GM19463 (cell line): Measurements from ENCODE around the gene IFNL4.
"Not testable (repeated sequence)": the region's sequence is repeated elsewhere in the genome, so short reads cannot be mapped to it uniquely, and the experiment has no call there.

Source experiments
- ATAC-seq: cut with Tn5 transposase; IDR thresholded peaks from one replicate; pipeline ENCODE4 v1.9.1; 2021; ENCODE audit warnings: mild to moderate bottlenecking, moderate library complexity; ENCODE audit not compliant: unreplicated experiment

The IFNL4 gene

GRCh38 chr19:39248806-39249205 lies at the start of gene IFNL4:
IFNL4 (minus strand) TSS chr19:39248856.
- no peak for ATAC-seq

GRCh38 chr19:39297931-39298634 lies 49.4 kb upstream of the IFNL4 start:
- ATAC-seq: no peak

- ATAC-seq: no peak
Observed at GRCh38 chr19:39296906-39297305, 48.2 kb upstream of the IFNL4 start.

DNA sequence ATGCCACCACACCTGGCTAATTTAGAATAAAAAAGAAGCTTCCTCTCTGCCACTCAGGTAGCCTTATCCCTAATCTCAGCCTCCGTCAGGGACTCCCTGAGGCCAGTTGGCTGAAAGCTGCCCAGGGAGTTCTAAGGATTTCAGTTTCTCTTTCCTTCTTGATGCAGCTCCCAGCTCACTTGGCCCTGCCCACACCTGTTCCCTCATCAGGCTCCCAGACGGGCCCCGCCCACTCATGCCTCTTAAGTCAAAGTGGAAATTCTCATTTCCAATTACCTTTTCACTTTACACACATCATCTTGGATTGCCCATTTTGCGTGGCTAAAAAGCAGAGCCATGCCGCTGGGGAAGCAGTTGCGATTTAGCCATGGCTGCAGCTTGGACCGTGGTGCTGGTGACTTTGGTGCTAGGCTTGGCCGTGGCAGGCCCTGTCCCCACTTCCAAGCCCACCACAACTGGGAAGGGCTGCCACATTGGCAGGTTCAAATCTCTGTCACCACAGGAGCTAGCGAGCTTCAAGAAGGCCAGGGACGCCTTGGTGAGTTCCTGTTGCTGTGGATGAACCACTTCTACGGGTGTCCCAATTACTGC lies 47.5 kb upstream of the IFNL4 start, which contains the start of gene IFNL1:
Gene IFNL1, plus strand, starts transcription at position 353 of the 591 bp plus-strand sequence. Its CDS starts 15 bp downstream, at position 368.
- ATAC-seq: no peak

DNA sequence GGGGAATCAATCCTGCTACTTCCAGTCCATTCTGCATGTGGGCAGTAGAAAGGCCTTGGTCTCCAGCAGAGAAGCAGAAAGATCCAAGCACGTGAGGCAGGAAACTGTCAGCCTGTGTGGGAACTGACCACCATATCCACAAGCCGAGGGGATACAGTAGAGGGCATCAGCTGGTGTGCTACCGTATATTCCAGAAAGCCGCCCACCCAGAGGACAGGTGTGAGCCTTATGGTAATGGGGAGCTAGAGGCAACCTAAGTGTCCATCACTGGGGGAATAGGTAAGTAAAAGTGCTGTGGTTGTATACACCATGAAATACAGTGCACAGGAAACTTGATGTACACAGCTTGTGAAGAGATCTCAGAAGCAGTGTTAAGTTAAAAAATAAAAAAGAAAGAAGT lies 44.7 kb upstream of the IFNL4 start:
- no peak for ATAC-seq

DNA sequence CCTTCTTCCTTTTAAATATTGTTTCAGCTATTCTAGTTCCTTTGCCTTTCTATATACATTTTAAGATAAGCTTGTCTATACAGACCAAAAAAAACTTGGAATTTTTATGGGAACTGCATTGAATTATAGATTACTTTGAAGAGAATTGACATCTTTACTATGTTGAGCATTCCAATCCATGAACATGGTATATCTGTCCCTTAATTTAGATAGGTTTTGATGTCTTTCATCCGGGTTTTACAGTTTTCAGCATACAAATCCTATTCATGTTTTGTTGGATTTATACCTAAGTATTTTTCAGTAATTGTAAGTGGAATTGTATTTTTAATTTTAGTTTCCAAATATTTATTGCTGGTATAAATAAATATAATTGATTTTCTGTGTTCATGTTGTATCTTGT lies 35.4 kb upstream of the IFNL4 start:
- no peak for ATAC-seq

DNA sequence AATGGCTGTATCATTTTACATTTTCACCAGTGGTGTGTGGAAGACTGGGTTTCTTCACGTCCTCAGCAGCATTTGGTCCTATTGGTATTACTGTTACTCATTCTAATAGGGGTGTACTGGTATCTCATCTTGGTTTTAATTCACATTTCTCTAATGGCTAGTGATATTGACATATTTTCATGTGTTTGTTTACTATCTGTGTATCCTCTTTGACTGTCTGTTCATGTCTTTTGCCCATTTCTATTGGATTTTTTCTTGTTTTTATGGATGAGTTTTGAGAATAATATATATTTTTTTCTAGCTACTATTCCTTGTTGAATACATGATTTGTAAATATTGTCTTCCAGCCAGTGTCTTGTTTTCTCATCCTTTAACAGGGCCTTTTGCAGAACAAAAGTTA lies 33.4 kb upstream of the IFNL4 start:
- ATAC-seq: no peak

- ATAC-seq: no peak
Observed at GRCh38 chr19:39277598-39277997, 28.9 kb upstream of the IFNL4 start.

DNA sequence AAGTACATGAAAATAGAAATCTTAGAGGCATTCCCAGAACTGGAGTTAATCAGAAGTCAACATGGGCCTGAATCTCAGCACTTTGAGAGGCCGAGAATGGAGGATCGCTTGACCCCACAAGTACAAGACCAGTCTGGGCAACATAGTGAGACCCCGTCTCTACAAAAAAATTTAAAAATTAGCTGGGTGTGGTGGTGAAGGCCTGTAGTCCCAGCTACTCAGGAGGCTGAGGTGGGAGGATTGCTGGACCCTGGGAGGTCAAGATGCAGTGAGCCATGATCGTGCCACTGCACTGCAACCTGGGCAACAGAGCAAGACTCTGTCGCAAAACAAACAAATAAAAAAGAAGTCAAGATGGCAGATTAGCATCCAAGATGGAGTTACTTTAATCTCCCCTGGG lies 28.1 kb upstream of the IFNL4 start:
- ATAC-seq: no peak

DNA sequence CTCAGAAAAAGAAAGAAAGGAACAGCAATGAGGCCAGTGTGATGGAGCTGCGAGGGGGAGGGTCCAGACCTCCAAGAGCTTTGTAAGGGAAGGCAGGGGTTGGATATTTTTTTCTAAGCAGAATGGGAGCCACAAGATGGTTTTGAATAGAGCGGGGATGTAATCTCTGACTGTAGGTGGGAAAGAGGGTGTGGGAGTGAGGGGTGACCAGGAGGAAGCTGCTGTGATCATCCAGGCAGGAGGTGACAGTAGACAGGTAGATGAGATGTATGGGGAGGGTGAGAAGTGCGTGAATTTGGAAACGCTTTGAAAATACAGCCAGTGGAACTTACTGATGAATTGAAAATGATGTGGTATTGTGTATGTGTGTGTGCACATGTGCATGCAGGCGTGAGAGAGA lies 26.9 kb upstream of the IFNL4 start:
- ATAC-seq: no peak

DNA sequence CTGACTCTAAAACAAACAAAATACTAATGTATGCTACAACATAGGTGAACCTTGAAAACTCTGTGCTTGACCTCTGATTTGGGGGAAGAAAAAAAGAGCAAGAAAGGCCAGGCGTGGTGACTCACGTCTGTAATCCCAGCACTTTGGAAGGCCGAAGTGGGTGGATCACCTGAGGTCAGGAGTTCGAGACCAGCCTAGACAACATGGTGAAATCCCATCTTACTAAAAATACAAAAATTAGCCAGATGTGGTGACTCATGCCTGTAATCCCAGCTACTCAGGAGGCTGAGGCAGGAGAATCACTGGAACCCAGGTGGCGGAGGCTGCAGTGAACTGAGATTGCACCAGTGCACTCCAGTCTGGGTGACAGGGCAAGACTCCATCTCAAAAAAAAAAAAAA lies 25.2 kb upstream of the IFNL4 start:
- ATAC-seq: not testable (repeated sequence)

DNA sequence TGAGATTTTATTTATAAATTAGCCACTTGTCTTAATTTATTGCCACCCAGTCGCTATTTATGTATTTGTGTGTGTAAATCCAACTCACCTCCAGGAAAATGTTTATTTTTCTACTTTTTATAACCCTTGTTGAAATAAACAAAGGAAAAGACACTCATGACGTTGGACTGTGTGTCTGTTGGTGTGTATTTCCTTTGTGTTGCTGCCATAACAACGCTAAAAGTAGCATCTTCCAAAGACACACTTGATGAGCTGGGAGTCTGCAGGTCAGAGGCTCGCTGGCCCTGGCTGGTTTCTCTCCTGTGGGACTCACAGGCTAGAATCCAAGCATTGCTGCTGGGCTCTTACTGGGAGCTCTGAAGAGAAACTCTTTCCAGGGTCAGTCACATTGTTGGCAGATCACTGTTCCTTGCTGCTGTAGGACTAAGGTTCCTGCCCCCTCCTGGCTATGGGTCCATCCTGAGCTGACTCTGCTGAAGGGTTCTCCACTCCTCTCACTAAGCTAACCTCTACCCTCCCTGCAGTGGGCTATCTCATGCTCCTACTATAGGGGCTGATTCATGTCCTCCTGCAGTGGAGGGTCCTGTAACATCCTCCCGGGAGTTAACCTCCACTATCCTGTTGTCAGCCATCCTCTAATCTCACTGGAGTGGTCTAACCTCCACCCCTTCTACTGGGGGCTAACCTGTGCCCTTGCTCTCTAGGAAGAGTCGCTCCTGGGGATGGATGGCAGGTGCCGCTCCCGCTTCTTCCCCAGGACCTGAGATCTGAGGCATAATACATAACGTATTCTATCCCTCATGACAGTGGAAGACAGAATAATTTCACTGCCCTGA lies 21.6 kb upstream of the IFNL4 start:
- no peak for ATAC-seq

- not testable (repeated sequence) for ATAC-seq
Observed at GRCh38 chr19:39269369-39269768, 20.7 kb upstream of the IFNL4 start.

GRCh38 chr19:39268531-39269223 lies 20.0 kb upstream of the IFNL4 start:
- ATAC-seq: not testable (repeated sequence)

- ATAC-seq: not testable (repeated sequence)
Observed at GRCh38 chr19:39268085-39268484, 19.4 kb upstream of the IFNL4 start, which contains the start of gene IFNL2. IFNL2 (plus strand) TSS chr19:39268396; CDS start chr19:39268569, 173 bp downstream.

DNA sequence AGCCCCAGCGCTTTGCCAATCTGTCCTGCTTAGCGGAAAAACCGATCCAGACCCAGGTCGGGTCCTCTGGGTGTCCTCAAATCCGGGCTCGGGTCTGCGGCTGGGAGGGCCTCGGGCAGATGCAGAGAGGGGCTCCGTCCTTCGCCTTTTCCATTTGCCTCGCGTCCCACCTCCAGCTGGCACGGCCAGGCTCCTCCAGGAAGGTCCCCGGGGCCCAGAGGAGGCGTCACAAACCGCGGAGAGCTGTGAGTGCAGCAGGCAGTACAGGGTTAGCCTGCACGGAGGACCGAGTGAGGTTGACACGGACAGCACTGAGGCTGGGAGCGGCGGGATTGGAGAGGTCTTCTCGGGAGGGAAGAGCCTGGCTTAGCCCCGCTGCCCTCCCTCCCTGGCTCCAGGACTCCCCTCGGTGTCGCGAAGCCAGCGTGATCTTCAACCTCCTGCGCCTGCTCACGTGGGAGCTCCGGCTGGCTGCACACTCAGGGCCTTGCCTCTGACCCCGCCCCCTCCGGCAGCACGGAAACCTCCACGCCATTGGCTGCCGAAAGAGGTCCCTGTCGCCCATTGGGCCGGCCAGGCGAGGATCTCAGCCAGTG lies 16.8 kb upstream of the IFNL4 start:
- ATAC-seq: no peak

GRCh38 chr19:39264306-39265290 lies 15.9 kb upstream of the IFNL4 start:
- ATAC-seq: no peak

GRCh38 chr19:39263912-39264305 lies 15.3 kb upstream of the IFNL4 start:
- no peak for ATAC-seq

- no peak for ATAC-seq
Observed at GRCh38 chr19:39262496-39262895, 13.8 kb upstream of the IFNL4 start.
